ENCODE results near the gene GRID1.

Gene GRID1

GRCh38 chr10:86151613-86152012, 215.0 kb downstream of the GRID1 start:
- TF ChIP-seq, protein P1, sequence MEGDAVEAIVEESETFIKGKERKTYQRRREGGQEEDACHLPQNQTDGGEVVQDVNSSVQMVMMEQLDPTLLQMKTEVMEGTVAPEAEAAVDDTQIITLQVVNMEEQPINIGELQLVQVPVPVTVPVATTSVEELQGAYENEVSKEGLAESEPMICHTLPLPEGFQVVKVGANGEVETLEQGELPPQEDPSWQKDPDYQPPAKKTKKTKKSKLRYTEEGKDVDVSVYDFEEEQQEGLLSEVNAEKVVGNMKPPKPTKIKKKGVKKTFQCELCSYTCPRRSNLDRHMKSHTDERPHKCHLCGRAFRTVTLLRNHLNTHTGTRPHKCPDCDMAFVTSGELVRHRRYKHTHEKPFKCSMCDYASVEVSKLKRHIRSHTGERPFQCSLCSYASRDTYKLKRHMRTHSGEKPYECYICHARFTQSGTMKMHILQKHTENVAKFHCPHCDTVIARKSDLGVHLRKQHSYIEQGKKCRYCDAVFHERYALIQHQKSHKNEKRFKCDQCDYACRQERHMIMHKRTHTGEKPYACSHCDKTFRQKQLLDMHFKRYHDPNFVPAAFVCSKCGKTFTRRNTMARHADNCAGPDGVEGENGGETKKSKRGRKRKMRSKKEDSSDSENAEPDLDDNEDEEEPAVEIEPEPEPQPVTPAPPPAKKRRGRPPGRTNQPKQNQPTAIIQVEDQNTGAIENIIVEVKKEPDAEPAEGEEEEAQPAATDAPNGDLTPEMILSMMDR (conservative IDR thresholded peaks at IDR 0.05), result no peak
- H3K27ac ChIP-seq, result no peak overlapping the region

- no peak overlapping the region for H3K27ac ChIP-seq
- TF ChIP-seq, protein P1 (conservative IDR thresholded peaks at IDR 0.05), result no peak
These were observed 217.3 kb downstream of the GRID1 start for GRCh38 chr10:86149257-86149656.

GRCh38 chr10:86148117-86148516, 218.5 kb downstream of the GRID1 start:
- no peak overlapping the region for H3K27ac ChIP-seq
- TF ChIP-seq, protein P1 (conservative IDR thresholded peaks at IDR 0.05), result no peak

- TF ChIP-seq, protein P1 (conservative IDR thresholded peaks at IDR 0.05), result no peak
- H3K27ac ChIP-seq, result no peak overlapping the region
These were observed 222.3 kb downstream of the GRID1 start for GRCh38 chr10:86144301-86144700.

DNA sequence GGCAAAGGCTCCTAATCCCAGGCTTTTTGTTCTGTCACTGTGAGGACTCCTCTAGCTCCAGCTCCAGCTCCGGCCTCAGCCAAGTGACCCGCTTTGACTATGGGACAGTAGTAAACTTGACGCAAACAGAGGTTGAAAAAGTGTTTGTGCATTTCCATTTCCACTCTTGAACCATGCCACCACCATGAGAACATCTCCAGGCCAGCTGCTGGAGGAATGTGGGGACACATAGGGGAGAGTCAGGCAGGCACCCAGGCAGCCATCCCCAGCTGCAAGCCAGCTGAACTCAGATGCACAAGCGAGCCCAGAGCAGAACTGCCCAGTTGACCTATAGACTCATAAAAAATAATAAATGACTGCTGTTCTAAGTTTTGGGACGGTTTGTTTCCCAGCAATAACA, 224.7 kb downstream of the GRID1 start:
- no peak overlapping the region for H3K27ac ChIP-seq
- TF ChIP-seq, protein P1 (conservative IDR thresholded peaks at IDR 0.05), result no peak

- TF ChIP-seq, protein P1 (conservative IDR thresholded peaks at IDR 0.05), result peak; percentile 31
- no peak overlapping the region for H3K27ac ChIP-seq
These were observed 227.4 kb downstream of the GRID1 start for GRCh38 chr10:86139066-86139657.

- no peak overlapping the region for H3K27ac ChIP-seq
- TF ChIP-seq, protein P1 (conservative IDR thresholded peaks at IDR 0.05), result no peak
These were observed 228.0 kb downstream of the GRID1 start for GRCh38 chr10:86138551-86139065.
